Nephron progenitor cell (in vitro differentiated cells): ENCODE data around the gene TMEM271.

Experiments
- DNase-seq: peaks from one replicate; pipeline ENCODE4 v3.0.0; 2021
- H3K27ac Mint-ChIP-seq: 2 replicates; pipeline ENCODE4 v1.8.0; 2021; ENCODE audit warnings: mild to moderate bottlenecking, moderate library complexity, mixed read lengths
- H3K27me3 Mint-ChIP-seq: 2 replicates; pipeline ENCODE4 v1.8.0; 2021; ENCODE audit warnings: mild to moderate bottlenecking, low read depth, mixed read lengths; ENCODE audit not compliant: poor library complexity
- H3K36me3 Mint-ChIP-seq: 2 replicates; pipeline ENCODE4 v1.8.0; 2021; ENCODE audit warnings: low read depth, mixed read lengths
- H3K4me1 Mint-ChIP-seq: 2 replicates; pipeline ENCODE4 v1.8.0; 2021; ENCODE audit warnings: mixed read lengths
- H3K4me3 Mint-ChIP-seq: 2 replicates; pipeline ENCODE4 v1.8.0; 2021; ENCODE audit warnings: mild to moderate bottlenecking, moderate library complexity, mixed read lengths
- H3K9me3 Mint-ChIP-seq: 2 replicates; pipeline ENCODE4 v1.8.0; 2021; ENCODE audit warnings: mild to moderate bottlenecking, moderate library complexity, mixed read lengths
- TF ChIP-seq, protein P1 (sequence below): fragments of 200-600 bp; sonication (generic); IDR thresholded peaks from 2 replicates; pipeline ENCODE4 v1.5.0; 2021; ENCODE audit warnings: antibody characterized with exemption

Gene TMEM271

DNA sequence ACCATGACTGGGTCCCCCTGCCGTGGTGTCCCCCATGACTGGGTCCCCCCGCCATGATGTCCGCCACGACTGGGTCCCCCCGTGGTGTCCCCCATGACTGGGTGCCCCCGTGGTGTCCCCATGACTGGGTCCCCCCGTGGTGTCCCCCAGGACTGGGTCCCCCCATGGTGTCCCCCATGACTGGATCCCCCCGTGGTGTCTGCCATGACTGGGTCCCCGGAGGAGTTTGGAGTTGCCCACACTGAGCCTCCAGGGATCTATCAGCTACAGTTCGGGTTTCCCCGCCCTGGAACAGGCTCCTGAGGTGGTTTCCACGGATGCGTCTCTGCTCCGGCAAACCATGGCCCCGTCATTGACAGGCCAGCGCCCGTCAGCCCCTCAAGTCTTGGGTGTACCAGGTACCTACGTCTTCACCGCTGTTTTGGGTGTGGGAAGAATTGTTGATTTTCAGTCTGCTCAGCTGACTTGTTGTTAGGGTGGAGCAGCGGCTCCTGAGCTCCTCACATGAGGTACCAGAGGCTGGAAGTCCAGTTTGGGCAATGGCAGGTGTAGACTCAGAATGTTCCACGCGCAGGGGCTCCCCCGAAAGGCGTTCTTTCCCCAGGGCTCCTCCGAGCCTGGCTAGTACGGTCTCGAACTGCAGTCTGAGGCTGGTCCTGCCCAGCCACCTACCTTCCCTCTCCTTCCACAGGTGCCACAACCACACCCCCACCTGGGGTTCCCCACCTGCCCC lies 41.0 kb upstream of the TMEM271 start:
- Mint-ChIP-seq H3K27me3 (peaks cover 50% of the 10 kb centered on the region), H3K4me1 (peaks cover 4% of the 10 kb centered on the region), H3K4me3 (no peak overlapping the region), H3K27ac (no peak overlapping the region), H3K9me3 (no peaks in the 10 kb centered on the region), H3K36me3 (no peaks in the 10 kb centered on the region)
- DNase-seq, result no peak
- TF ChIP-seq, protein P1, sequence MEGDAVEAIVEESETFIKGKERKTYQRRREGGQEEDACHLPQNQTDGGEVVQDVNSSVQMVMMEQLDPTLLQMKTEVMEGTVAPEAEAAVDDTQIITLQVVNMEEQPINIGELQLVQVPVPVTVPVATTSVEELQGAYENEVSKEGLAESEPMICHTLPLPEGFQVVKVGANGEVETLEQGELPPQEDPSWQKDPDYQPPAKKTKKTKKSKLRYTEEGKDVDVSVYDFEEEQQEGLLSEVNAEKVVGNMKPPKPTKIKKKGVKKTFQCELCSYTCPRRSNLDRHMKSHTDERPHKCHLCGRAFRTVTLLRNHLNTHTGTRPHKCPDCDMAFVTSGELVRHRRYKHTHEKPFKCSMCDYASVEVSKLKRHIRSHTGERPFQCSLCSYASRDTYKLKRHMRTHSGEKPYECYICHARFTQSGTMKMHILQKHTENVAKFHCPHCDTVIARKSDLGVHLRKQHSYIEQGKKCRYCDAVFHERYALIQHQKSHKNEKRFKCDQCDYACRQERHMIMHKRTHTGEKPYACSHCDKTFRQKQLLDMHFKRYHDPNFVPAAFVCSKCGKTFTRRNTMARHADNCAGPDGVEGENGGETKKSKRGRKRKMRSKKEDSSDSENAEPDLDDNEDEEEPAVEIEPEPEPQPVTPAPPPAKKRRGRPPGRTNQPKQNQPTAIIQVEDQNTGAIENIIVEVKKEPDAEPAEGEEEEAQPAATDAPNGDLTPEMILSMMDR, result no peak

DNA sequence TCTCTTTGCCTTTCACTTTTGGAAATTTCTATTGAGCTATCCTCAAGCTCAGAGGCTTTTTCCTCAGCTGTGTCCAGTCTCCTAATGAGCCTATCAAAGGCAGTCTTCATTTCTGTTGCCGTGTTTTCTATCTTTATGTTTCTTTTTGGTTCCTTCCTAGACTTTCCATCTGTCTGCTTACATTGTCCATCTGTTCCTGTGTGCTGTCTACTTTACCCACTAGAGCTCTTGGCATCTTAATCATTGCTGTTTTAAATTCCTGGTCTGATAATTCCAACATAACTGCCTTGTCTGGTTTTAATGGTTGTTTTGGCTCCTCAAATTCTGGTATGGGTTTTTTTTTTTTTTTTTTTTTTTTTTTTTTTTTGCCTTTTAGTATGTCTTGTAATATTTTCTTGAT lies 40.0 kb upstream of the TMEM271 start:
- Mint-ChIP-seq H3K27me3 (peaks cover 53% of the 10 kb centered on the region), H3K4me1 (peaks cover 4% of the 10 kb centered on the region), H3K36me3 (no peaks in the 10 kb centered on the region), H3K9me3 (no peaks in the 10 kb centered on the region), H3K27ac (no peak overlapping the region), H3K4me3 (no peak overlapping the region)
- DNase-seq, result no peak
- TF ChIP-seq, protein P1, result no peak

DNA sequence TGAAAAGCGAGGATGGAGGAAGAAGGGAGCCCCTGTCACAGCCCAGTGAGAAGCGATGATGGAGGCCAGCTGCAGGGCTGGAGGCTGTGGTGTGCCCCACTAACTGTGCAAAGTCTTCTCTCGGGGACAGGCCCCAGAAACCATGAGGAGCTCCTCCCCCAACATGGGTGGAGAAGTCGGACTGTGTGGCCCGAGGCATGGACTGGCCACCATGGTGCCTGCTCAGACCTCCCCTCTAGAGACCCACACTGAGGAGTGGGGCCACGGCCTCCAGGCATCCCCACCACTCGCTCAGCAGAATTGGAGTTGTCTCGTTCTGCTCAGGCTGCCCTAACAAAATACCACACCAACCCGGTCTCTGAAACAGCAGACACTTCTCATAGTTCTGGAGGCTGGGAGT lies 37.0 kb upstream of the TMEM271 start:
- TF ChIP-seq, protein P1, result no peak
- Mint-ChIP-seq H3K27ac (no peak overlapping the region), H3K4me1 (peaks cover 3% of the 10 kb centered on the region), H3K36me3 (no peaks in the 10 kb centered on the region), H3K27me3 (peaks cover 59% of the 10 kb centered on the region), H3K4me3 (no peak overlapping the region), H3K9me3 (no peaks in the 10 kb centered on the region)
- DNase-seq, result no peak

DNA sequence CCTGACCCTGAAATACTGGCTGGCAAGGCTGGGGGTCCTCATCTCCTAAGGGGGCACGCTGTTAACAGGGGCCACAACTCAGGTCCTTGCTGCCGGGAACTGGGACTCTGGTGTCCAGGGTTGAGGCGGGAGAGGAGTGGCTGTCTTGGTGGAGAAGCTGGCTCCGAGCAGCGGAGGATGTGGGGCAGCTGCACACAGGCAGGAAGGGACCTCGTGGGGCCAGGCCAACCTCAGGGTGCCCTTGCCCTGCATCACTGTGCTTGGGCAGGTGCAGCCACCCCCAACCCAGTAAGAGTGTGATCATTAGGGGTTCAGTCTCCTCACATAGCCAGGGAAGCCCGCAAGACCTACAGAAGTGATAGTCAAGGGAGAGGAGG lies 36.6 kb upstream of the TMEM271 start:
- H3K27ac Mint-ChIP-seq, result no peak overlapping the region
- no peaks in the 10 kb centered on the region for H3K36me3 Mint-ChIP-seq
- TF ChIP-seq, protein P1, result no peak
- no peak overlapping the region for H3K4me3 Mint-ChIP-seq
- no peaks in the 10 kb centered on the region for H3K9me3 Mint-ChIP-seq
- no peaks in the 10 kb centered on the region for H3K4me1 Mint-ChIP-seq
- peaks cover 60% of the 10 kb centered on the region for H3K27me3 Mint-ChIP-seq
- no peak for DNase-seq

DNA sequence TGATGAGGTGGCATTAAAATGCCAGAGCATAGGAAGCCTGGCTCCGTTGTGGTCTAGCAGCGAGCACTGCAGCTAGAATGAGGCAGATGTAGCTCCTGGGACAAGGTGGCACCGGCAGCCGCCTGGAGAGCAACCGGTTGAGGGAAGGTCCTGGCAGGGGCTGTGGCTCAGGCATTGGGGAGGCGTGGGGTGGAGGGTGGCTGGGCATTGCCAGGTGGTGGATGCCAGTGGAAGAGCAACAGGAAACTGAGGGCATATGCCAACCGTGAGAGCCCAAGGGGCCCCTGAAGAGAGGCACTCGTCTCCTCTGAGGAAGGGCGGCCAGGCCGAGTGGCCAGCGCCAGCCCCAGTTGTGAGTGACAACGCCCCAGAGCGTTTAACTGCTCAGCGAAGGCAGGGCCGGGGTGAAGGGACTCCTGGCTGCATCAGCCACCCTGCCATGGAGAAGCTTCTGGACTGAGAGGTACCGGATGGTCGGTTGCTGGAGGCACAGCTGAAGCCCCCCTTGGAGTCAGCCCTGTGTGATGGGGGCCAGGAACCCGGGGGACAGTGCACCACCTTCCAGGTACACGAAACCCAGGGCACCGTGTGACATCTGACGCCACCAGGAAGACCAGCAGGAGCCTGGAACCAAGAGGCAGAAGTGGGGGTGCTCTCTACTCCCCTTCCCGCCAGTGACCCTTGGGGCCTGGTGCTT lies 36.1 kb upstream of the TMEM271 start:
- TF ChIP-seq, protein P1, result no peak
- no peak for DNase-seq
- no peaks in the 10 kb centered on the region for H3K36me3 Mint-ChIP-seq
- no peak overlapping the region for H3K4me3 Mint-ChIP-seq
- no peaks in the 10 kb centered on the region for H3K4me1 Mint-ChIP-seq
- no peaks in the 10 kb centered on the region for H3K9me3 Mint-ChIP-seq
- H3K27me3 Mint-ChIP-seq, result peaks cover 64% of the 10 kb centered on the region
- H3K27ac Mint-ChIP-seq, result no peak overlapping the region
